Prostate gland (tissue), 2 donors: ENCODE data around the gene P3H2. TPM values are rescaled to one million over a fixed set of nuclear protein-coding genes. Genes with fewer than 3 reads are reported as not detected.
"Not testable (repeated sequence)": the region's sequence is repeated elsewhere in the genome, so short reads cannot be mapped to it uniquely, and the experiment has no call there.

ENCODE experiments used
- DNase-seq: peaks from one replicate; pipeline ENCODE4 v3.0.0-alpha.2; 2019; ENCODE audit warnings: low spot score
- H3K27ac ChIP-seq, 2 donors: fragments of 200-600 bp; sonication (generic); 2 replicates each; pipeline ENCODE4 v1.5.1; 2017 to 2019
- H3K27me3 ChIP-seq: fragments of 200-600 bp; sonication (generic); replicated peaks from 2 replicates; pipeline ENCODE4 v1.5.1; 2019; ENCODE audit not compliant: insufficient read depth
- H3K36me3 ChIP-seq, 2 donors: fragments of 200-600 bp; sonication (generic); 1 replicate in 1 of 2; 2 replicates in 1 of 2; pipeline versions ENCODE4 v1.5.1 to v1.8.1; 2017 to 2019
- H3K4me1 ChIP-seq: fragments of 200-600 bp; sonication (generic); replicated peaks from 2 replicates; pipeline ENCODE4 v1.5.1; 2019
- H3K4me3 ChIP-seq, 2 donors: fragments of 200-600 bp; sonication (generic); 2 replicates each; pipeline ENCODE4 v1.5.1; 2017 to 2019
- H3K9me3 ChIP-seq: fragments of 200-600 bp; sonication (generic); 2 replicates; pipeline ENCODE4 v1.5.1; 2017
- CTCF ChIP-seq, 4 experiments: fragments of 200-600 bp in 2 of 4; fragments of 450-650 bp in 2 of 4; sonication (generic) in 2 of 4; IDR thresholded peaks; 1 replicate in 3 of 4; 2 replicates in 1 of 4; pipeline ENCODE4 v1.5.1; 2016 to 2019; ENCODE audit warnings: antibody characterized with exemption in 4 of 4, mild to moderate bottlenecking in 2 of 4, moderate library complexity in 2 of 4
- POLR2A ChIP-seq: fragments of 450-650 bp; IDR thresholded peaks from one replicate; pipeline ENCODE4 v1.6.1; 2016; ENCODE audit warnings: antibody characterized with exemption, mild to moderate bottlenecking
- POLR2AphosphoS5 ChIP-seq: sonication (generic); formaldehyde crosslinking; IDR thresholded peaks from one replicate; pipeline ENCODE4 v1.6.1; 2017; ENCODE audit warnings: antibody characterized with exemption
- WGBS: methylation state at CpG from one replicate; pipeline ENCODE4 v1.1.5; 2018; 5-methylcytosine and 5-hydroxymethylcytosine counted together
- intact Hi-C: fragments of 100-400 bp; cut with DNase I; formaldehyde crosslinking; loops from one replicate; pipeline ENCODE4 v1.14.2; 2022
- total RNA-seq, 2 donors: library from RNA; depleted of rRNA; stranded (reverse); fragments of >200 nt; gene quantifications; one replicate each; pipeline ENCODE4 v1.1.0, GENCODE V29; 2016

The P3H2 gene
- total RNA-seq, 2 donors from 2014 or later: 20.6 to 82.8 TPM

GRCh38 chr3:190150681-190151080 is 30.0 kb upstream of the P3H2 start:
- TF ChIP-seq POLR2AphosphoS5 (no peak), POLR2A (no peak), CTCF (IDR thresholded peaks at IDR 0.05) (no peak)
- Histone ChIP-seq H3K9me3 (no peaks in the 10 kb centered on the region), H3K4me1 (no peaks in the 10 kb centered on the region), H3K27me3 (no peaks in the 10 kb centered on the region), H3K36me3 (no peaks in the 10 kb centered on the region), H3K4me3 (no peak overlapping the region), H3K27ac (no peak overlapping the region)
- 63% methylated on average over 3 of the region's 3 CpGs for WGBS
- no peak for DNase-seq
- intact Hi-C loops: no loop called here

DNA sequence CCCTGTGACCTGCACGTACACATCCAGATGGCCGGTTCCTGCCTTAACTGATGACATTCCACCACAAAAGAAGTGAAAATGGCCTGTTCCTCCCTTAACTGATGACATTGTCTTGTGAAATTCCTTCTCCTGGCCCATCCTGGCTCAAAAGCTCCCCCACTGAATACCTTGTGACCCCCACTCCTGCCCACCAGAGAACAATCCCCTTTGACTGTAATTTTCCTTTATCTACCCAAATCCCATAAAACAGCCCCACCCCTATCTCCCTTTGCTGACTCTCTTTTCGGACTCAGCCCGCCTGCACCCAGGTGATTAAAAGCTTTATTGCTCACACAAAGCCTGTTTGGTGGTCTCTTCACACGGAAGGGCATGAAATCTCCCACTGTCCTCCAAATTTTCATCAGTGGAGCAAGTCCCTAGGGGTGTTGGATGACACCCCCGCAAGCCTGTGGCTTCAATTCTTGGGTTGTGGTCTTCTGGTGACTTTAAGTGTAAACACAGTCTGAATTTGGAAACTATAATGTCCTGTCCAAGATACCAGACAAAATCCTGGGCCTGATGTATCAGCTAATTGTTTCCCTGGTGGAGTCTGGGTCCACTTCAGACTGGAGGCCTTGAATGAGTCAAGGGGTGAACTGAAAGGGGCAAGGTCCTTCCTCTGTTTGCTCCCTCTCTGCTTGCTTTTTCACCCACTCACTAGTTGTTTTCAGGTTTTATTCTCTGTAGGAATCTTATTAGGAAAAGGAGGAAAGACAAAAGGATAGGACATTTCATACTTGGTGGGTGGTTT is 29.3 kb upstream of the P3H2 start:
- 91% methylated on average over 6 of the region's 6 CpGs for WGBS
- H3K9me3 ChIP-seq, H3K4me3 ChIP-seq, H3K36me3 ChIP-seq, H3K27me3 ChIP-seq, intact Hi-C loops, H3K4me1 ChIP-seq, H3K27ac ChIP-seq, DNase-seq: not testable (repeated sequence)

- H3K9me3 ChIP-seq, DNase-seq, H3K27me3 ChIP-seq, H3K4me3 ChIP-seq, H3K27ac ChIP-seq, H3K36me3 ChIP-seq, H3K4me1 ChIP-seq, intact Hi-C loops: not testable (repeated sequence)
- 68% methylated on average over 7 of the region's 7 CpGs for WGBS
Observed at GRCh38 chr3:190144793-190145192, 24.1 kb upstream of the P3H2 start.

DNA sequence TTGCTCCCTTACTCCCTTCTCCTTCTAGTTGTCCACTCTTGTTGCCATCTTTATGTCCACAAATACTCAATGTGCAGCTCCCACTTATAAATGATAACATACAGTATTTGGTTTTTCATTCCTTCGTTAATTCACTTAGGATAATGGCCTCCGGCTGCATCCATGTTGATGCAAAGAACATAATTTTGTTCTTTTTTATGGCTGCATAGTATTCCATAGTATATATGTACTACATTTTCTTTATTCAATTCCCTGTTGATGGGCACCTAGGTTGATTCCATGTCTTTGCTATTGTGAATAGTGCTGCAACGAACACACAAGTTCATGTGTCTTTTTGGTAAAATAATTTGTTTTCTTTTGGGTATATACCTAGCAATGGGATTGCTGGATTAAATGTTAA is 21.3 kb upstream of the P3H2 start:
- Histone ChIP-seq H3K27ac (no peak overlapping the region), H3K4me3 (no peak overlapping the region), H3K4me1 (no peaks in the 10 kb centered on the region), H3K27me3 (no peaks in the 10 kb centered on the region), H3K36me3 (no peaks in the 10 kb centered on the region), H3K9me3 (no peaks in the 10 kb centered on the region)
- intact Hi-C loops: no loop called here
- TF ChIP-seq POLR2A (no peak), CTCF (IDR thresholded peaks at IDR 0.05) (no peak), POLR2AphosphoS5 (no peak)
- DNase-seq: no peak
- 96% methylated on average over 3 of the region's 3 CpGs for WGBS

- TF ChIP-seq CTCF (IDR thresholded peaks at IDR 0.05) (no peak), POLR2AphosphoS5 (no peak), POLR2A (no peak)
- Histone ChIP-seq H3K36me3 (no peaks in the 10 kb centered on the region), H3K27me3 (no peaks in the 10 kb centered on the region), H3K4me3 (no peak overlapping the region), H3K27ac (no peak overlapping the region), H3K4me1 (no peaks in the 10 kb centered on the region), H3K9me3 (no peaks in the 10 kb centered on the region)
- 46% methylated on average over 5 of the region's 5 CpGs for WGBS
- no peak for DNase-seq
- intact Hi-C loops: no loop called here
Observed at GRCh38 chr3:190139365-190139764, 18.7 kb upstream of the P3H2 start.

- DNase-seq: no peak
- Histone ChIP-seq H3K27ac (no peak overlapping the region), H3K27me3 (no peaks in the 10 kb centered on the region), H3K4me1 (no peaks in the 10 kb centered on the region), H3K36me3 (no peaks in the 10 kb centered on the region), H3K9me3 (no peaks in the 10 kb centered on the region), H3K4me3 (no peak overlapping the region)
- TF ChIP-seq CTCF (IDR thresholded peaks at IDR 0.05): no peak
- no peak for TF ChIP-seq POLR2AphosphoS5
- no peak for TF ChIP-seq POLR2A
- intact Hi-C loops: no loop called here
Observed at GRCh38 chr3:190132371-190132770, 11.7 kb upstream of the P3H2 start.
